OCI-LY7 (cell line): ENCODE measurements around the gene MTSS2. TPM values are rescaled to one million over a fixed set of nuclear protein-coding genes. Genes with fewer than 3 reads are reported as not detected.

ENCODE experiments used
- BruUV-seq: library from RNA; stranded (reverse); fragments of 400-500 nt; replicated peaks from 2 replicates; lab custom pipeline; 2021; lab: Mats Ljungman, UMichigan
- CTCF ChIA-PET: fragments of 300-600 bp; sonication (Branson Sonifier 250); formaldehyde crosslinking; loops from one replicate; lab custom pipeline; 2022; ENCODE audit warnings: antibody characterized with exemption; ENCODE audit not compliant: unreplicated experiment; lab: Charles Lee
- POLR2A ChIA-PET: fragments of 300-600 bp; sonication (Branson Sonifier 250); formaldehyde crosslinking; loops from one replicate; lab custom pipeline; 2022; ENCODE audit warnings: antibody characterized with exemption; lab: Charles Lee
- DNase-seq: peaks from one replicate; pipeline ENCODE4 v3.0.0-alpha.2; 2015; ENCODE audit warnings: low spot score
- H2AFZ ChIP-seq: fragments of 200-600 bp; sonication (generic), shearing (Covaris generic); 2 replicates; pipeline ENCODE4 v1.6.1; 2014; ENCODE audit warnings: mild to moderate bottlenecking, antibody characterized with exemption, low read length, moderate library complexity
- H3K27ac ChIP-seq: fragments of 200-600 bp; sonication (generic); 2 replicates; pipeline ENCODE4 v1.5.1; 2014; ENCODE audit warnings: mixed run types, low read depth, mild to moderate bottlenecking, moderate library complexity, low read length, inconsistent platforms; ENCODE audit not compliant: poor library complexity, severe bottlenecking
- H3K36me3 ChIP-seq: fragments of 200-600 bp; sonication (generic); 2 replicates; pipeline ENCODE4 v1.6.1; 2014; ENCODE audit warnings: mild to moderate bottlenecking, antibody characterized with exemption, low read length, moderate library complexity, mixed read lengths; ENCODE audit not compliant: insufficient read depth
- H3K4me1 ChIP-seq: fragments of 200-600 bp; sonication (generic); 2 replicates; pipeline ENCODE4 v1.5.1; 2014; ENCODE audit warnings: mild to moderate bottlenecking, low read length; ENCODE audit not compliant: insufficient read depth, poor library complexity, severe bottlenecking
- H3K4me2 ChIP-seq: fragments of 200-600 bp; sonication (generic); 2 replicates; pipeline ENCODE4 v1.6.1; 2014; ENCODE audit warnings: mild to moderate bottlenecking, low read length
- H3K4me3 ChIP-seq: fragments of 200-600 bp; sonication (generic); 2 replicates; pipeline ENCODE4 v1.5.1; 2014; ENCODE audit warnings: mild to moderate bottlenecking, low read depth, low read length; ENCODE audit not compliant: poor library complexity, severe bottlenecking
- H3K79me2 ChIP-seq: fragments of 200-600 bp; sonication (generic); 2 replicates; pipeline ENCODE4 v1.6.1; 2016; ENCODE audit warnings: low read depth, mild to moderate bottlenecking, low read length, moderate library complexity, mixed read lengths; ENCODE audit not compliant: insufficient read depth
- H3K9me2 ChIP-seq: fragments of 200-600 bp; sonication (generic); 2 replicates; pipeline ENCODE4 v1.6.1; 2016; ENCODE audit warnings: mild to moderate bottlenecking, low read length, mixed read lengths; ENCODE audit not compliant: insufficient read depth
- H3K9me3 ChIP-seq: fragments of 200-600 bp; sonication (generic); 2 replicates; pipeline ENCODE4 v1.6.1; 2014; ENCODE audit warnings: mild to moderate bottlenecking, mixed run types, low read length, mixed read lengths
- H4K20me1 ChIP-seq: fragments of 200-600 bp; sonication (generic); 2 replicates; pipeline ENCODE4 v1.6.1; 2014; ENCODE audit warnings: mild to moderate bottlenecking, antibody characterized with exemption, low read length, moderate library complexity, mixed read lengths; ENCODE audit not compliant: insufficient read depth
- EZH2phosphoT487 ChIP-seq: fragments of 200-600 bp; sonication (generic); IDR thresholded peaks from 2 replicates; pipeline ENCODE4 v1.6.1; 2018; ENCODE audit warnings: low read depth, borderline replicate concordance, mild to moderate bottlenecking, mixed run types, antibody characterized with exemption, low read length, moderate library complexity, mixed read lengths
- intact Hi-C: fragments of 100-400 bp; cut with micrococcal nuclease; formaldehyde crosslinking; loops from one replicate; pipeline ENCODE4 v1.10.0; 2022; ENCODE audit not compliant: unreplicated experiment
- total RNA-seq, 2 experiments: library from RNA; depleted of rRNA in 1 of 2; stranded (reverse); fragments of >200 nt in 1 of 2; shearing (Covaris generic) in 1 of 2; gene quantifications; 2 replicates each; pipeline ENCODE4 v1.2.3, GENCODE V29; 2014 to 2022
- TF ChIP-seq, protein P1 (sequence below): fragments of 200-600 bp; sonication (generic); conservative IDR thresholded peaks from 2 replicates; pipeline ENCODE4 v1.5.1; 2014; ENCODE audit warnings: mild to moderate bottlenecking, antibody characterized with exemption, low read length, moderate library complexity, mixed read lengths

MTSS2 gene
- total RNA-seq, 2 experiments from 2014 or later = 0.17 to 0.19 TPM

DNA sequence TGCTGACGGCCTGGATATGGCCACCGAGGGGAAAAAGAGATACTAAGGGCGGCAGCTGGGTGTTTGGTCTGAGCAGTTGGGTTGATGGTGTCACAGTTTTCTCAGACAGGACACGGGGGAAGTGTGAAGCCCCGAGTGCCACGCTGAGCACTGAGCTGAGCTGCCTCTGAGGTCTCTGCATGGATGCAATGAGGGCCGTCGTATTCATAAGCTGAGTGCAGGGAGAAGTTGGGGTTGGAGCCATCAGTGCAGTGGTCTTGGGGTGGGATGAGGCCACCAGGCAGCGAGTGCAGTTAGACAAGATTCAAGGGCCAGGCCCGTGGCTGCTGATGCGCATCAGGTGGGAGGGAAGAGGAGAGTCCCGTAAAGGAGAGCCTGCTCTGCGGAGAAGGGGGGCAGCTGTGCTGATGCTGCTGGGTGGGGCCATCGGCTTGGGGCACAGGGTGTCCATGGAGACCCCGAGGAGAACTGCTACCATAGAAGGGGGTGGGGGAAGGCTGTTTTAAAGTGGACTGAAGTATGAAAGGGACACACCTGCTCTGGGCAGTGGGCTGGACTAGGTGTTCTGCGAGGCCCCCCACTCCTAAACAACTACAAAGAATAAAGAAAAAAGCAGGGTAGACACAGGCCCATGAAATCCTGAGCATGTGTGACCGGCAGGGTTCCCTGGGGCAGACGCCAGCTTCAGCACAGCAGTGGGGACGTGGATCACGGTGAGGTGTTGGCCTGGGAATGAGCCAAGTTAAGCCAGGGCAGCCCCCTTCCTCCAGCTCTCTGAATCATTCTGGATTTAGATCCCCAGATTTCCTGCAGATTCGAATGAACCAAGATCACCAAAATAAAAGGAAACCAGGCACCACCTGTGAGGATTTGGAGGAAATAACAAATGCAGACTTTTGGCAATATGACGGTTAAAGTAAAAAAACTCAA, 19.8 kb downstream of the MTSS2 start:
- H2AFZ ChIP-seq = no peak overlapping the region
- H3K9me3 ChIP-seq = no peaks in the 10 kb centered on the region
- H3K36me3 ChIP-seq = no peaks in the 10 kb centered on the region
- H3K27ac ChIP-seq = no peak overlapping the region
- intact Hi-C loops = no loop called here
- H3K4me1 ChIP-seq = no peaks in the 10 kb centered on the region
- TF ChIP-seq, protein P1, sequence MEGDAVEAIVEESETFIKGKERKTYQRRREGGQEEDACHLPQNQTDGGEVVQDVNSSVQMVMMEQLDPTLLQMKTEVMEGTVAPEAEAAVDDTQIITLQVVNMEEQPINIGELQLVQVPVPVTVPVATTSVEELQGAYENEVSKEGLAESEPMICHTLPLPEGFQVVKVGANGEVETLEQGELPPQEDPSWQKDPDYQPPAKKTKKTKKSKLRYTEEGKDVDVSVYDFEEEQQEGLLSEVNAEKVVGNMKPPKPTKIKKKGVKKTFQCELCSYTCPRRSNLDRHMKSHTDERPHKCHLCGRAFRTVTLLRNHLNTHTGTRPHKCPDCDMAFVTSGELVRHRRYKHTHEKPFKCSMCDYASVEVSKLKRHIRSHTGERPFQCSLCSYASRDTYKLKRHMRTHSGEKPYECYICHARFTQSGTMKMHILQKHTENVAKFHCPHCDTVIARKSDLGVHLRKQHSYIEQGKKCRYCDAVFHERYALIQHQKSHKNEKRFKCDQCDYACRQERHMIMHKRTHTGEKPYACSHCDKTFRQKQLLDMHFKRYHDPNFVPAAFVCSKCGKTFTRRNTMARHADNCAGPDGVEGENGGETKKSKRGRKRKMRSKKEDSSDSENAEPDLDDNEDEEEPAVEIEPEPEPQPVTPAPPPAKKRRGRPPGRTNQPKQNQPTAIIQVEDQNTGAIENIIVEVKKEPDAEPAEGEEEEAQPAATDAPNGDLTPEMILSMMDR = no peak
- no peak for TF ChIP-seq EZH2phosphoT487
- H3K79me2 ChIP-seq = no peaks in the 10 kb centered on the region
- DNase-seq = no peak
- no peaks in the 10 kb centered on the region for H3K9me2 ChIP-seq
- ChIA-PET POLR2A (interaction anchor here (0.6 to 0.7 kb wide), 2 partner anchors 1081 to 1151 kb away, joined by 3 to 5 read pairs; no protein-coding TSS in a partner anchor), CTCF (no interaction called here)
- no peak overlapping the region for H3K4me2 ChIP-seq
- H3K4me3 ChIP-seq = no peak overlapping the region
- no peaks in the 10 kb centered on the region for H4K20me1 ChIP-seq
- BruUV-seq = no TSS peak

DNA sequence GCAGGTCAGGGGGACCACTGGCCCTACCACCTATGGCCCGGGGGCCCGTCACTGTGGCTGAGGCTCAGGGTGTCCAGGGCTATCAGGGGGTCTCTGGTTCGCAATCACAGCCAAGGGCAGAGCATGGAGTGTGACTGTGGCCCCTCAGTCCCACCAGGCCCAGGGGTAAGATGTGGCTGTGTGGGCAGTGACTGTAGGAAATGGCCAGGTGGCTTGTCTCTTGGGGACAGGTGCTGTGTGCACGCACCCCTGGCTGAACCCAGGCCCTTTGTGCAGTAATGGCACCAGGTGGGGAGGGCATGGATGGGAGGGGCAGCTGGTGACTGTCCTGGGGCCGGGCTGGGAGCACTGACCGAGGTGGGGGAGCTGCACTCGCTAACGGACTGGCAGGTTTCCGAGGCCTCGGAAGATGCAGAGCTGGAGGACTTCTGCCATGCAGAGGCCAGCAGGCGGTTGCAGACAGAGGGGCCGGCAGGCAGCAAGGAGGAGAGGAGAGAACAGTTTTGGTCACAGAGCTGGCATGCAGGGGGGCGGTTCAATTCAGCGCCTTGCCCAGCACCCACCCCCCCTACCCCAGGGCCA, 20.6 kb downstream of the MTSS2 start:
- TF ChIP-seq, protein P1 = no peak
- TF ChIP-seq EZH2phosphoT487 = no peak
- CTCF ChIA-PET = no interaction called here
- Histone ChIP-seq H3K4me3 (no peak overlapping the region), H2AFZ (no peak overlapping the region), H3K9me2 (no peaks in the 10 kb centered on the region), H3K4me2 (no peak overlapping the region), H3K36me3 (no peaks in the 10 kb centered on the region), H3K9me3 (no peaks in the 10 kb centered on the region), H3K4me1 (no peaks in the 10 kb centered on the region), H4K20me1 (no peaks in the 10 kb centered on the region), H3K27ac (no peak overlapping the region), H3K79me2 (no peaks in the 10 kb centered on the region)
- DNase-seq = no peak
- POLR2A ChIA-PET = no interaction called here
- intact Hi-C loops = no loop called here
- no TSS peak for BruUV-seq
